ENCODE measurements around the gene BGN. TPM values are rescaled to one million over a fixed set of nuclear protein-coding genes. Genes with fewer than 3 reads are reported as not detected.

The BGN gene
- total RNA-seq, 1 donor = 133 TPM

DNA sequence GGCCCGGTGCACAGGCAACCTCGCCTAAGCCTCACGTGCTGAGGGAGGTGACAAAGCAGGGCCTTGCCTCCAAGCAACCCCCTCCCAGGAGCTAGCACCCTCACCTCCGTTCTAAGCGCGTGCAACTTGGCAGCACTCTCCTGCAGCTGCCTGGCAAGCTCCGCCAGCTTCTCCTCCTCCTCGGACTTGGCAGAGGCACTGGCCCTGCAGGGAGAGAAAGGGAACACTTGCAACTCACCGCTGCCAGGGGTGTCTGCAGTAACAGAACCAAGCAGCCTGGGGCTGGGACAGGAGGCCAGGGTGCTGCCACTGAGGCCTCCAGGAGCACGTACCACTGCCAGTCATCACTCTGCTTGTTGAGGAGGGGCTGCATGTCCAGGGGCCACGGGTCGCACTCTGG is 38.6 kb upstream of the BGN start:
- no peak overlapping the region for H3K4me3 ChIP-seq (ENCODE audit: low read depth, low read length)
- no peak for DNase-seq (ENCODE audit: low read depth)
- TF ChIP-seq, protein P1, sequence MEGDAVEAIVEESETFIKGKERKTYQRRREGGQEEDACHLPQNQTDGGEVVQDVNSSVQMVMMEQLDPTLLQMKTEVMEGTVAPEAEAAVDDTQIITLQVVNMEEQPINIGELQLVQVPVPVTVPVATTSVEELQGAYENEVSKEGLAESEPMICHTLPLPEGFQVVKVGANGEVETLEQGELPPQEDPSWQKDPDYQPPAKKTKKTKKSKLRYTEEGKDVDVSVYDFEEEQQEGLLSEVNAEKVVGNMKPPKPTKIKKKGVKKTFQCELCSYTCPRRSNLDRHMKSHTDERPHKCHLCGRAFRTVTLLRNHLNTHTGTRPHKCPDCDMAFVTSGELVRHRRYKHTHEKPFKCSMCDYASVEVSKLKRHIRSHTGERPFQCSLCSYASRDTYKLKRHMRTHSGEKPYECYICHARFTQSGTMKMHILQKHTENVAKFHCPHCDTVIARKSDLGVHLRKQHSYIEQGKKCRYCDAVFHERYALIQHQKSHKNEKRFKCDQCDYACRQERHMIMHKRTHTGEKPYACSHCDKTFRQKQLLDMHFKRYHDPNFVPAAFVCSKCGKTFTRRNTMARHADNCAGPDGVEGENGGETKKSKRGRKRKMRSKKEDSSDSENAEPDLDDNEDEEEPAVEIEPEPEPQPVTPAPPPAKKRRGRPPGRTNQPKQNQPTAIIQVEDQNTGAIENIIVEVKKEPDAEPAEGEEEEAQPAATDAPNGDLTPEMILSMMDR (IDR thresholded peaks at IDR 0.05; ENCODE audit: insufficient read depth, low read length) = no peak

DNA sequence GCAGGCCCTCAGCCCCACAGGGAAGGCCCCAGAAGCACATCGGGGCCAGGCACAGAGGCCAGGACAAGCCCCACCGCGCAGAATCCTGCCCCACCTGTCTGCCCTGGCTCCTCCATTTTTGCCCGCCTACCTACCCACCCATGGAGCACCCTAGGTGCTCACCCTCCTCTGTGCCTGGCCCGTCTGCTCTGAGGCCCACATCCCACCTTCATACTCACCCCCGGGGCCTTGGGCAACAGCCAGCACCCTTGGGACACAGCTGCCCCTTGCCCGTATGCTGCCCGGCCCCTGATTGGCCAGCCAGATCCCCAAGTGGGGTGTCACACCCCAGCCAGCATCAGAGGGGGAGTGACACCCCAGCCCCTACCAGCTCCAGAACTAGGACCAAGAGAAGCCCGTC is 38.1 kb upstream of the BGN start:
- TF ChIP-seq, protein P1 (IDR thresholded peaks at IDR 0.05; ENCODE audit: insufficient read depth, low read length) = no peak
- no peak overlapping the region for H3K4me3 ChIP-seq (ENCODE audit: low read depth, low read length)

DNA sequence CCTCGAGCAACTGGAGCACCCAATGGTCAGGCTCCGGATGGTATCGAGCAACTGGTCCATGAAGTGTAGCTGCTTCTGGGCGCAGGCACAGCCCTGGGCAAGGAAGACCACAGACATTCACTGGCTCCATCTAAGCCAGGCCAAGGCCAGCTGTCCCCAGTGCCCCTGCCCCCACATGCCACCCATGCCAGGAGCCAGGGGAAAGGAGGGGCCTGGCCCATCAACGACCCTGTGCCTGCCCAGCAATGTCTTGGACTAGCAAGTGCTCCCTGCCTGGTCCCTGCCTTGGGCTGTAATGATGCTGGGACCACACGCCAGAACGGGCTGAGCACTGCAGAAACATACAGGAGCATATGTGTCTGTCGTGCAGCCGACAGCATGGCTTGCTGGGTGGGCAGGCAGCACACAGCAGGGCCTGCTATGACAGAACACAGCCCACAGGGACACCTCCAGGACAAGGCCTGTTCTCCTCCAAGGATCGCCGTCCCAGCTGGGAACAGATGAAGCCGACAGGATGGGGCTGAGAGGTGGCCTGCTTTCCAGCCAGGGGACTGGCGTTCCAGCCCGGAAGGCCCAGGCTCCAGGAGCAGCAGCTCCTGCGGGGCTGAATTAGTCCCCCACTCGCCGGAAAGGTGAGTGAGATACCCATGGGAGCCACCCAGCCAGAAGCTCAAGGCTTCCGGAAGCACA is 37.5 kb upstream of the BGN start:
- H3K4me3 ChIP-seq (ENCODE audit: low read depth, low read length) = no peak overlapping the region
- DNase-seq (ENCODE audit: low read depth) = no peak
- TF ChIP-seq, protein P1 (IDR thresholded peaks at IDR 0.05; ENCODE audit: insufficient read depth, low read length) = no peak

More for the DNA sequence above, 38.1 kb upstream of the BGN start:
- no peak for DNase-seq (ENCODE audit: low read depth)

DNA sequence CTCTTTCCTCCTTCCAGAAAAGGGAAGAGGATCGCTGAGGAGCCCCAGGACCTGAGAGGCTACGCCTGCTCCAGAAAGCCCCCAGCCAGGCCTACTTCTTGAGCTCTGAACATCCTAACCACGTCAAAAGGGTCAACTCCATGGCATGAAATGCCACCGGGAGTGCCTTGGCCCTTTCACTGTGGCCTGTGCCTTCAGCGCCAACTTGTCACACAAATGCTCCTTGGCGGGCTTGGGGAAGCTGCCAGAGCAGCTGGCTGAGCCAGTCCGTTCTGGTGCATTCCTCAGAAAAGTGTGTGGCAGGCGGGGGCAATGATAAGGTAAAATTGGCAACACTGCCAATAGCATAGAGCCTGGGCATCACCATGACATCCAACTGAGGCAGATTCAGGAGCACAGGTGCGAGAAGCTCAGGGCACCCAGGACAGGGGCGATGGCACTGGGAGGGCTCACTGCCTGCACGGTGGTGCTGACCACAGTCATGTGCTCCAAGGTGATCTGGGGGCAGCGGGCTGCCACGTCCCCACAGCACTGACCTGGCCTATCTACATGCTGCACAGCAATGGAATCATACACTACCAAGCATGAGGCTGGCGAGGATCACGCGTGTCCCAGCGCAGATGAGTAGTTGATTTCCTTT is 36.8 kb upstream of the BGN start:
- H3K4me3 ChIP-seq (ENCODE audit: low read depth, low read length) = no peak overlapping the region
- TF ChIP-seq, protein P1 (IDR thresholded peaks at IDR 0.05; ENCODE audit: insufficient read depth, low read length) = no peak

DNA sequence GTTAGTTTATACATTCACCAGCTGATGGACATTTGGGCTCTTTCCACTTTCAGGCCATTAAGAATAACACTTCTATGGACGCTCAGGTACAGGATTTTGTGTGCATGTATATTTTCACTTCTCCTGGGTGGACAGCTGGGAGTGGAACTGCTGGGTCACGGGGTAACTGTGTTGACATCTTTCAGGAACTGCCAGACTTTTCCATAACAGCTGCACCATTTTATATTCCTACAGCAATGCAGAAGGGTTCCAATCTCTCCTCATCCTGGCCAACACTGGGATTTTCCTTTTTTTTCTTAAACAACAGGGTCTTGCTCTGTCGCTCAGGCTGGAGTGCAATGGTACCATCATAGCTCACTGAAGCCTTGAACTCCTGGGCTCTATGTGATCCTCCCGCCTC is 36.3 kb upstream of the BGN start:
- DNase-seq (ENCODE audit: low read depth) = no peak
- TF ChIP-seq, protein P1 (IDR thresholded peaks at IDR 0.05; ENCODE audit: insufficient read depth, low read length) = no peak
- no peak overlapping the region for H3K4me3 ChIP-seq (ENCODE audit: low read depth, low read length)

More for the DNA sequence above, 36.8 kb upstream of the BGN start:
- DNase-seq (ENCODE audit: low read depth) = no peak

DNA sequence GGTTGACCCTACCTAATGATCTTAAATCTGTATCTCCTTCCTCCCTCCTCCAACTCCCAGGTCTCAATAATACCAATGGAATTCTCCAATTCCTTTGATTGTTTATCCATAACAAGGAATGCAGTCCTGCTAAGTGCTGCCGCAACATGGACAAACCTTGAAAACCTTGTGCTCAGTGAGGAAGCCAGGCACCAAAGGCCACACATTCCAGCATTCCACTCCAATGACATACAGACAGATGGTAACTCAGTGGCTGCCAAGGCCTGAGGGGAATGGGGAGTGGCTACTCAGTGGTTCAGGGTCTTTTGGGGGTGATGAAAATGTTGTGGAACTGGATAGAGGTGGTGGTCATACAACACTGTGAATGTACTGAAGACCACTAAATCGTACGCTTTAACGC is 34.8 kb upstream of the BGN start:
- TF ChIP-seq, protein P1 (IDR thresholded peaks at IDR 0.05; ENCODE audit: insufficient read depth, low read length) = no peak
- H3K4me3 ChIP-seq (ENCODE audit: low read depth, low read length) = no peak overlapping the region
- peak; percentile 50 for DNase-seq (ENCODE audit: low read depth)
